Left ventricle myocardium inferior (tissue), 1 donor: ENCODE results near the gene KCNC4. TPM values are rescaled to one million over a fixed set of nuclear protein-coding genes. Genes with fewer than 3 reads are reported as not detected.

ENCODE experiments used
- DNase-seq: peaks from one replicate; pipeline ENCODE4 v3.0.0-alpha.2; 2020
- H3K27ac ChIP-seq: fragments of 200-600 bp; replicated peaks from 2 replicates; pipeline ENCODE4 v1.8.0; 2021
- H3K27me3 ChIP-seq: fragments of 200-600 bp; 2 replicates; pipeline ENCODE4 v1.8.0; 2021; ENCODE audit warnings: low read depth
- H3K36me3 ChIP-seq: fragments of 200-600 bp; 2 replicates; pipeline ENCODE4 v1.8.0; 2021
- H3K4me1 ChIP-seq: fragments of 200-600 bp; 2 replicates; pipeline ENCODE4 v1.8.0; 2021
- H3K4me3 ChIP-seq: fragments of 200-600 bp; 2 replicates; pipeline ENCODE4 v1.8.0; 2021; ENCODE audit warnings: mild to moderate bottlenecking, moderate library complexity
- H3K9me3 ChIP-seq: fragments of 200-600 bp; replicated peaks from 2 replicates; pipeline ENCODE4 v1.8.0; 2021
- intact Hi-C: fragments of 100-400 bp; cut with micrococcal nuclease; formaldehyde crosslinking; loops from one replicate; pipeline ENCODE4 v1.11.0; 2022
- total RNA-seq: library from RNA; stranded (reverse); fragmentation: NEBNext Ultra II Directional; extraction: Animal tissue kit (Norgen Biotek cat#: 25700); gene quantifications from one replicate; pipeline ENCODE4 v1.2.1, GENCODE V29; 2021
- TF ChIP-seq, protein P1 (sequence below): fragments of 200-600 bp; IDR thresholded peaks from 2 replicates; pipeline ENCODE4 v1.8.0; 2021; ENCODE audit warnings: antibody characterized with exemption, mild to moderate bottlenecking, borderline replicate concordance
- donor health status: DM: no; HTN: yes; CAD: no; lungs with severe emphysema.

The KCNC4 gene
- total RNA-seq, 1 donor from 2014 or later: 6.1 TPM

GRCh38 chr1:110173466-110174105 is 36.5 kb upstream of the KCNC4 start:
- TF ChIP-seq, protein P1, sequence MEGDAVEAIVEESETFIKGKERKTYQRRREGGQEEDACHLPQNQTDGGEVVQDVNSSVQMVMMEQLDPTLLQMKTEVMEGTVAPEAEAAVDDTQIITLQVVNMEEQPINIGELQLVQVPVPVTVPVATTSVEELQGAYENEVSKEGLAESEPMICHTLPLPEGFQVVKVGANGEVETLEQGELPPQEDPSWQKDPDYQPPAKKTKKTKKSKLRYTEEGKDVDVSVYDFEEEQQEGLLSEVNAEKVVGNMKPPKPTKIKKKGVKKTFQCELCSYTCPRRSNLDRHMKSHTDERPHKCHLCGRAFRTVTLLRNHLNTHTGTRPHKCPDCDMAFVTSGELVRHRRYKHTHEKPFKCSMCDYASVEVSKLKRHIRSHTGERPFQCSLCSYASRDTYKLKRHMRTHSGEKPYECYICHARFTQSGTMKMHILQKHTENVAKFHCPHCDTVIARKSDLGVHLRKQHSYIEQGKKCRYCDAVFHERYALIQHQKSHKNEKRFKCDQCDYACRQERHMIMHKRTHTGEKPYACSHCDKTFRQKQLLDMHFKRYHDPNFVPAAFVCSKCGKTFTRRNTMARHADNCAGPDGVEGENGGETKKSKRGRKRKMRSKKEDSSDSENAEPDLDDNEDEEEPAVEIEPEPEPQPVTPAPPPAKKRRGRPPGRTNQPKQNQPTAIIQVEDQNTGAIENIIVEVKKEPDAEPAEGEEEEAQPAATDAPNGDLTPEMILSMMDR: no peak
- Histone ChIP-seq H3K27me3 (peaks cover 11% of the 10 kb centered on the region), H3K27ac (no peak overlapping the region), H3K4me3 (no peak overlapping the region), H3K36me3 (no peaks in the 10 kb centered on the region), H3K9me3 (peaks cover 4% of the 10 kb centered on the region), H3K4me1 (peaks cover 5% of the 10 kb centered on the region)
- intact Hi-C loops: no loop called here
- no peak for DNase-seq

DNA sequence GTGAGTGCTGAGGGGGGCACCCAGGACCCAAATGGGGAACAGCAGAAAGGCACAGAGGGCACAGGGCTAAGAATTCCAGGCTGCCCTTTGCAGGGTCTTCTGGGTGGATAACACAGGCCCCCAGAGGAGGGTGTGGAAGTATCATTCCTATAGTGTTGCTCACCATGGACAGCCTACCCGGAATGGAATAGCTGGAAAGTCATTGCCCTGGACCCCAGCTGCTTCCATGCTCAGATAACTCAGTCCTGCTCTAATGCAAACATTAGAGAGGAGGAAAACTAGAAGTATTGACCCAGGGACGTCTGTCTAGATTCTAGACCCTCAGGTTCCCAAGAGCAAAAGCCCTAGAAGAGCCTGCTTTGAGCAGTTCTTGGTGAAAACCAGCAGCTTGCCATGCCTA is 35.2 kb upstream of the KCNC4 start:
- H3K9me3 ChIP-seq: peaks cover 7% of the 10 kb centered on the region
- H3K27me3 ChIP-seq: peaks cover 11% of the 10 kb centered on the region
- no peak overlapping the region for H3K27ac ChIP-seq
- intact Hi-C loops: no loop called here
- TF ChIP-seq, protein P1: no peak
- no peak for DNase-seq
- H3K36me3 ChIP-seq: no peaks in the 10 kb centered on the region
- H3K4me1 ChIP-seq: peaks cover 5% of the 10 kb centered on the region
- no peak overlapping the region for H3K4me3 ChIP-seq

GRCh38 chr1:110176299-110176956 is 33.7 kb upstream of the KCNC4 start:
- peaks cover 5% of the 10 kb centered on the region for H3K4me1 ChIP-seq
- peaks cover 7% of the 10 kb centered on the region for H3K9me3 ChIP-seq
- peaks cover 18% of the 10 kb centered on the region for H3K27me3 ChIP-seq
- intact Hi-C loops: no loop called here
- no peaks in the 10 kb centered on the region for H3K36me3 ChIP-seq
- TF ChIP-seq, protein P1: no peak
- peak; percentile 59 for DNase-seq
- H3K27ac ChIP-seq: no peak overlapping the region
- H3K4me3 ChIP-seq: no peak overlapping the region

- no peak overlapping the region for H3K27ac ChIP-seq
- peaks cover 5% of the 10 kb centered on the region for H3K4me1 ChIP-seq
- no peaks in the 10 kb centered on the region for H3K36me3 ChIP-seq
- peaks cover 7% of the 10 kb centered on the region for H3K9me3 ChIP-seq
- DNase-seq: no peak
- H3K27me3 ChIP-seq: peaks cover 9% of the 10 kb centered on the region
- intact Hi-C loops: no loop called here
- TF ChIP-seq, protein P1: no peak
- H3K4me3 ChIP-seq: no peak overlapping the region
These were observed 32.3 kb upstream of the KCNC4 start for GRCh38 chr1:110177775-110178174.

DNA sequence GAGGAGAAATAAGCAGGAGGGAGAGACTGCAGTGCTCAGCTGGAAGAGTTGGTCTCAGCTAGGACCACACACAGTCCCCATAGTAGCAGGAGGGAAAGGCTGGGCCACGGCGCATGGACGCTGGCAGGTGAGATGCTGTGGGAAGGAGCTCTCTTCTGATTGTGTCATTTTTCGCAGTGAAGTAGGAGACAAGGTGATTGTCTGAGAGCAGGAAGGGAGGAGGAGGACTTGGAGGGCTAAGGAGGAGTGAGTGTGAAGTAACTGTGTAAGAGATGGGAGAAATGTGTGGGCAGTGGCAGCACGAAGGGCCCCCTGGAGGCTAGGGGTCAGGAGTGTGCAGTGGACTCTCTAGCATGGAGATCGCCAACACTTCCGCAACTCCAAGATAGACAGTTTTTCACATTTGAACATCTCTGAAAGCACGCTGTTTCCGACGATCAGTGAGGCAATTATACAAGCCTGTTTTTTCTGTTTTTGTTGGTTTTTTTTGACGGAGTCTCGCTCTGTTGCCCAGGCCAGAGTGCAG is 26.4 kb upstream of the KCNC4 start:
- H3K4me1 ChIP-seq: peaks cover 39% of the 10 kb centered on the region
- peaks cover 1% of the 10 kb centered on the region for H3K9me3 ChIP-seq
- no peak overlapping the region for H3K4me3 ChIP-seq
- no peak overlapping the region for H3K27ac ChIP-seq
- no peaks in the 10 kb centered on the region for H3K36me3 ChIP-seq
- TF ChIP-seq, protein P1: no peak
- intact Hi-C loops: no loop called here
- no peak for DNase-seq
- H3K27me3 ChIP-seq: peaks cover 7% of the 10 kb centered on the region
